ENCODE data around the gene SOAT2.
A peak's percentile ranks its signal among the peaks of the same experiment; 100 is the strongest.

The SOAT2 gene, protein sequence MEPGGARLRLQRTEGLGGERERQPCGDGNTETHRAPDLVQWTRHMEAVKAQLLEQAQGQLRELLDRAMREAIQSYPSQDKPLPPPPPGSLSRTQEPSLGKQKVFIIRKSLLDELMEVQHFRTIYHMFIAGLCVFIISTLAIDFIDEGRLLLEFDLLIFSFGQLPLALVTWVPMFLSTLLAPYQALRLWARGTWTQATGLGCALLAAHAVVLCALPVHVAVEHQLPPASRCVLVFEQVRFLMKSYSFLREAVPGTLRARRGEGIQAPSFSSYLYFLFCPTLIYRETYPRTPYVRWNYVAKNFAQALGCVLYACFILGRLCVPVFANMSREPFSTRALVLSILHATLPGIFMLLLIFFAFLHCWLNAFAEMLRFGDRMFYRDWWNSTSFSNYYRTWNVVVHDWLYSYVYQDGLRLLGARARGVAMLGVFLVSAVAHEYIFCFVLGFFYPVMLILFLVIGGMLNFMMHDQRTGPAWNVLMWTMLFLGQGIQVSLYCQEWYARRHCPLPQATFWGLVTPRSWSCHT

DNA sequence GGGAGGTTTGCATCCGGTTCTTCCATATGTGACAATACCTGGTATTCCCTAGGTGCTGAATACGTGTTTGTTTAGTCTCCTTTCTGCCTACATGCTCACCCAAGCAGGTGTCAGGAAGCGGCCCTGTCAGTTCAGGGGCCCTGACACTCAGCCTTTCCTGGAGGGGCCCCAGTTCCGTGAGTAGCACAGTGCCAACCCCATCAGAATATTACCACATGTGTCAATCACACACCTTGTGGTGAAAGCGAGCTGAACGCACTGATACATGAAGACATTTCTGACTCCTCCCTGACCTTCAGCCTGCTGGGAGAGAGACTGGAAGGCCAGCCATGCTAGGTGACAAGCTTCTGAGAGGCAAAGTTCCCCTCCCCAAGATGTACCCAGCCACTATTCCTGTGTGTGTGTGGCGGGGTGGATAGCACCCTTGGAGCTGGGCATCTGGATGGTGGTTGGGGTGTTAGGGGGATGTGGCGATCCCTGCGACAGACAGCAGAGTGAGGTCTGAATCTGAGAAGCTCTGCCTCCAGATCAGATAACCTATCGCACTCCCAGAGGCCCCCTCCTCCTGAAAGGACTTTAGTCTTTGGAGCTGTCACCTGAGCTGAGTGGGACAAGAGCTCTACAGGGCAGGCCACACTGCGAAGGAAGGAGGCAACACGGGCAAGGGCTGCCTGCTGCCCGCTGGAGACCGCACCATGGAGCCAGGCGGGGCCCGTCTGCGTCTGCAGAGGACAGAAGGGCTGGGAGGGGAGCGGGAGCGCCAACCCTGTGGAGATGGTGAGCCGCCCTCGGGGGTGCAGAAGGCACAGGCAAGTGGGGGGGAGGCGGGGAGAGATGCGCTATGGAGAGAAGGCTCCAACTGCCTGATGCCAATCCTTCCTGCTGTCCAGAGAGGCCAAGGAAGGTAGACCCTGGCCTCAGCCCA, at the start of gene SOAT2:
TSS of gene SOAT2 (plus strand) at position 604 of the 925 bp plus-strand sequence. CDS start at position 696, 92 bp downstream.
- H3K4me1 Mint-ChIP-seq: peaks cover 53% of the 10 kb centered on the region

GRCh38 chr12:53054112-53054878, 49.0 kb upstream of the SOAT2 start:
- H3K36me3 Mint-ChIP-seq: peaks cover 6% of the 10 kb centered on the region
- peak overlapping the region; percentile 89 for H3K4me3 Mint-ChIP-seq
- H3K4me1 Mint-ChIP-seq: peaks cover 33% of the 10 kb centered on the region
- H3K9me3 Mint-ChIP-seq: no peaks in the 10 kb centered on the region
- ATAC-seq (peak; percentile 92), DNase-seq (ENCODE audit: low spot score in 2 of 2) (peak; percentile 85 to 96)
- peak overlapping the region; percentile 90 for H3K27ac Mint-ChIP-seq

More for the DNA sequence above, at the start of gene SOAT2:
- Mint-ChIP-seq H3K36me3 (peaks cover 6% of the 10 kb centered on the region), H3K9me3 (no peaks in the 10 kb centered on the region), H3K4me3 (peak within 1 kb of the TSS; percentile 68), H3K27ac (peak within 1 kb of the TSS; percentile 94)
- ATAC-seq (peak; percentile 89), DNase-seq (ENCODE audit: low spot score in 2 of 2) (peak; percentile 21 to 72)

GRCh38 chr12:53055471-53056266, 47.6 kb upstream of the SOAT2 start:
- H3K36me3 Mint-ChIP-seq: peaks cover 6% of the 10 kb centered on the region
- no peak for ATAC-seq
- H3K9me3 Mint-ChIP-seq: no peaks in the 10 kb centered on the region
- H3K27ac Mint-ChIP-seq: no peak overlapping the region
- H3K4me3 Mint-ChIP-seq: peak overlapping the region; percentile 89
- peaks cover 29% of the 10 kb centered on the region for H3K4me1 Mint-ChIP-seq
- no peak for DNase-seq (ENCODE audit: low spot score in 2 of 2)

DNA sequence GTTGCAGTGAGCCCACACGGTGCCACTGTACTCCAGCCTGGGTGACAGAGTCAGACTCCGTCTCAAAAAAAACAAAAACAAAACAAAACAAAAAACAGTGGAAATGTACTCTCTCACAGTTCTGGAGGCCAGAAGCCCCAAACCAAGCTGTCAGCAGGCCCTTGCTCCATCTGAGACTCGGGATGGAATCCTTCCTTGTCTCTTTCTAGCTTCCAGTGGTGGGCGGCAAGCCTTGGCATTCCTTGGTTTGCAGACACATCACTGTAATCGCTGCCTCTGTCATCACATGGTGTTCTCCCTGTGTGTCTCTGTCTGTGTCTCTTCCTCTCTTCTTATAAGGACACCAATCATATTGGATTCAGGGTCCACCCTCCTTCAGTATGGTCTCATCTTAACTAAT, 47.0 kb upstream of the SOAT2 start:
- no peak for DNase-seq (ENCODE audit: low spot score in 2 of 2)
- no peak for ATAC-seq
- Mint-ChIP-seq H3K4me3 (no peak overlapping the region), H3K9me3 (no peaks in the 10 kb centered on the region), H3K36me3 (peaks cover 6% of the 10 kb centered on the region), H3K4me1 (peaks cover 23% of the 10 kb centered on the region), H3K27ac (no peak overlapping the region)

GRCh38 chr12:53056901-53057300, 46.4 kb upstream of the SOAT2 start:
- Mint-ChIP-seq H3K4me3 (no peak overlapping the region), H3K4me1 (peaks cover 22% of the 10 kb centered on the region), H3K9me3 (no peaks in the 10 kb centered on the region), H3K27ac (no peak overlapping the region), H3K36me3 (peaks cover 7% of the 10 kb centered on the region)
- no peak for DNase-seq (ENCODE audit: low spot score in 2 of 2)
- ATAC-seq: no peak

DNA sequence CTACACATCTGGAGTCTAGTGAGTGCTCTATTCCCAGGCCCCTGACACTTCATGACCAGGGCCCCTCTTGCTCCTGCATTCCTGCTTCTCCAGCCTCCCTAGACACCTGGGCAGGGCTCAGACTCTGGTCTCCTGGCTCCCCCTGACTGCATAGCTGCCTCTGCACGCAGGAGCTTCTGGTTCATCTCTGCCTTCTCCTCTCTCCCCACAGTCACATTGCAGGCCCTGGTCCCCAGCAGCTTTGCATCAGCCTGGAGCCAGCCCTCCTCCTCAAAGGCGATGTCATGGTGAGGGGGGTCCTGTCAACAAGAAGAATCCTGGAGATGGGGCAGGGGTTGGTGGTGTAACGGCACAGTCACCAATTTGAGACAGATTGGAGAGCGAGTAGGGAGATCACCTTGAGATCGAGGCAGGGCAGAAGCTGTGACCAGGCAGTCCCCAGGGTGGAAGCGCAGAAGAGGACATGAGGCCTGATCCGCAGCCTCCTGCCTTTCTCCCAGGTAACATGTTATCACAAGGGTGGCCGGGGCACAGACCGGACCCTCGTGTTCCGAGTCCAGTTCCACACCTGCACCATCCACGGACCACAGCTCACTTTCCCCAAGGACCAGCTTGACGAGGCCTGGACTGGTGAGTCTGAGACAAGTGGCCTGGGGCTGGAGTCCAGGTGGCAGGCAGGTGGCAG, 45.3 kb upstream of the SOAT2 start:
- no peak for ATAC-seq

GRCh38 chr12:53058674-53059433, 44.4 kb upstream of the SOAT2 start:
- Mint-ChIP-seq H3K4me1 (peaks cover 13% of the 10 kb centered on the region), H3K36me3 (peaks cover 18% of the 10 kb centered on the region), H3K27ac (no peak overlapping the region), H3K9me3 (no peaks in the 10 kb centered on the region), H3K4me3 (no peak overlapping the region)
- no peak for ATAC-seq
- DNase-seq (ENCODE audit: low spot score in 2 of 2): no peak

More for the DNA sequence above, 45.3 kb upstream of the SOAT2 start:
- Mint-ChIP-seq H3K27ac (peak overlapping the region; percentile 3), H3K9me3 (no peaks in the 10 kb centered on the region), H3K36me3 (peaks cover 14% of the 10 kb centered on the region), H3K4me1 (peaks cover 17% of the 10 kb centered on the region), H3K4me3 (no peak overlapping the region)
- no peak for DNase-seq (ENCODE audit: low spot score in 2 of 2)

DNA sequence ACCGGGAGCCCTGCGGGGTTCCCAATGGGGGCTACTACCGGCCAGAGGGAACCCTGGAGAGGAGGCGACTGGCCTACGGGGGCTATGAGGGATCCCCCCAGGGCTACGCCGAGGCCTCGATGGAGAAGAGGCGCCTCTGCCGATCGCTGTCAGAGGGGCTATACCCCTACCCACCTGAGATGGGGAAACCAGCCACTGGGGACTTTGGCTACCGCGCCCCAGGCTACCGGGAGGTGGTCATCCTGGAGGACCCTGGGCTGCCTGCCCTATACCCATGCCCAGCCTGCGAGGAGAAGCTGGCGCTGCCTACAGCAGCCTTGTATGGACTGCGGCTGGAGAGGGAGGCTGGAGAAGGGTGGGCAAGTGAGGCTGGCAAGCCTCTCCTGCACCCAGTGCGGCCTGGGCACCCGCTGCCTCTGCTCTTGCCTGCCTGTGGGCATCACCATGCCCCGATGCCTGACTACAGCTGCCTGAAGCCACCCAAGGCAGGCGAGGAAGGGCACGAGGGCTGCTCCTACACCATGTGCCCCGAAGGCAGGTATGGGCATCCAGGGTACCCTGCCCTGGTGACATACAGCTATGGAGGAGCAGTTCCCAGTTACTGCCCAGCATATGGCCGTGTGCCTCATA, 43.7 kb upstream of the SOAT2 start:
- Mint-ChIP-seq H3K4me1 (peaks cover 7% of the 10 kb centered on the region), H3K9me3 (no peaks in the 10 kb centered on the region), H3K27ac (no peak overlapping the region), H3K36me3 (peaks cover 17% of the 10 kb centered on the region), H3K4me3 (no peak overlapping the region)
- DNase-seq (ENCODE audit: low spot score in 2 of 2): no peak
- ATAC-seq: no peak

DNA sequence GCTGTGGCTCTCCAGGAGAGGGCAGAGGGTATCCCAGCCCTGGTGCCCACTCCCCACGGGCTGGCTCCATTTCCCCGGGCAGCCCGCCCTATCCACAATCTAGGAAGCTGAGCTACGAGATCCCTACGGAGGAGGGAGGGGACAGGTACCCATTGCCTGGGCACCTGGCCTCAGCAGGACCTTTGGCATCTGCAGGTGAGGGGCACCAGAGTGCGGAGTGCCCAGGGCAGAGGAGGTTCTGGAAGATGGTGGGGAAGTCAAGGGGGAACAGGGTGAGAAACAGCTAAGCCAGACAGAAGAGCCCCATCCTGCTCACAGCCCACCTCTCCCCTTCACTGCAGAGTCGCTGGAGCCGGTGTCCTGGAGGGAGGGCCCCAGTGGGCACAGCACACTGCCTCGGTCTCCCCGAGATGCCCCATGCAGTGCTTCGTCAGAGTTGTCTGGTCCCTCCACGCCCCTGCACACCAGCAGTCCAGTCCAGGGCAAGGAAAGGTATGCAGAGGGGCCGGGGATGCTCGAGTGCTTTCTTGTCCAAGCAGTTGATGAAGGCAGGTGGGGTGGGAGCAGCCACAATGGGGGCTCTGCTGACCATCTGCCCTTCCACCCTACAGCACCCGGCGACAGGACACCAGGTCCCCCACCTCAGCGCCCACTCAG, 43.1 kb upstream of the SOAT2 start:
- peaks cover 23% of the 10 kb centered on the region for H3K36me3 Mint-ChIP-seq
- no peak for DNase-seq (ENCODE audit: low spot score in 2 of 2)
- no peak overlapping the region for H3K4me3 Mint-ChIP-seq
- H3K9me3 Mint-ChIP-seq: no peaks in the 10 kb centered on the region
- H3K4me1 Mint-ChIP-seq: peaks cover 12% of the 10 kb centered on the region
- ATAC-seq: no peak
- H3K27ac Mint-ChIP-seq: peak overlapping the region; percentile 67

DNA sequence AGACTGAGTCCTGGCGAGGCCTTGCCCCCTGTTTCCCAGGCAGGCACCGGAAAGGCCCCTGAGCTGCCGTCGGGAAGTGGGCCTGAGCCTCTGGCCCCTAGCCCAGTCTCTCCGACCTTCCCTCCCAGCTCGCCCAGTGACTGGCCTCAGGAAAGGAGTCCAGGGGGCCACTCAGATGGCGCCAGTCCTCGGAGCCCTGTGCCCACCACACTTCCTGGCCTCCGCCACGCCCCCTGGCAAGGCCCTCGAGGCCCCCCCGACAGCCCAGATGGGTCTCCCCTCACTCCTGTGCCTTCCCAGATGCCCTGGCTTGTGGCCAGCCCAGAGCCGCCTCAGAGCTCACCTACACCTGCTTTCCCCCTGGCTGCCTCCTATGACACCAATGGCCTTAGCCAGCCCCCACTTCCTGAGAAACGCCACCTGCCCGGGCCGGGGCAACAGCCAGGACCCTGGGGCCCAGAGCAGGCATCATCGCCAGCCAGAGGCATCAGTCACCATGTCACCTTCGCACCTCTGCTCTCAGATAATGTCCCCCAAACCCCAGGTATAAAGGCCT, 42.5 kb upstream of the SOAT2 start:
- ATAC-seq (no peak), DNase-seq (ENCODE audit: low spot score in 2 of 2) (no peak)
- Mint-ChIP-seq H3K4me1 (peaks cover 13% of the 10 kb centered on the region), H3K36me3 (peaks cover 29% of the 10 kb centered on the region), H3K4me3 (no peak overlapping the region), H3K9me3 (no peaks in the 10 kb centered on the region), H3K27ac (peak overlapping the region; percentile 67)

- H3K4me3 Mint-ChIP-seq: no peak overlapping the region
- ATAC-seq (peak; percentile 26), DNase-seq (ENCODE audit: low spot score in 2 of 2) (no peak)
- peak overlapping the region; percentile 67 for H3K27ac Mint-ChIP-seq
- peaks cover 36% of the 10 kb centered on the region for H3K36me3 Mint-ChIP-seq
- no peaks in the 10 kb centered on the region for H3K9me3 Mint-ChIP-seq
- peaks cover 20% of the 10 kb centered on the region for H3K4me1 Mint-ChIP-seq
Observed at GRCh38 chr12:53061404-53062010, 41.8 kb upstream of the SOAT2 start.
